ENCODE results near the gene HOXC10.

HOXC10 gene

GRCh38 chr12:53965281-53966084 is 19.5 kb upstream of the HOXC10 start:
- peak; percentile 48 for DNase-seq

- DNase-seq = no peak
Measured at GRCh38 chr12:53966085-53966384, 18.9 kb upstream of the HOXC10 start.

GRCh38 chr12:53966385-53967133 is 18.4 kb upstream of the HOXC10 start:
- no peak for DNase-seq

- DNase-seq = no peak
Measured at GRCh38 chr12:53967421-53967925, 17.5 kb upstream of the HOXC10 start.

- no peak for DNase-seq
Measured at GRCh38 chr12:53968214-53969127, 16.5 kb upstream of the HOXC10 start.

GRCh38 chr12:53969588-53970259 is 15.2 kb upstream of the HOXC10 start:
- DNase-seq = no peak

GRCh38 chr12:53970451-53970850 is 14.5 kb upstream of the HOXC10 start:
- DNase-seq = no peak

- DNase-seq = no peak
Measured at GRCh38 chr12:53971129-53971528, 13.8 kb upstream of the HOXC10 start.

GRCh38 chr12:53971686-53972085 is 13.3 kb upstream of the HOXC10 start:
- no peak for DNase-seq

GRCh38 chr12:53972152-53972702 is 12.7 kb upstream of the HOXC10 start:
- no peak for DNase-seq

GRCh38 chr12:53972722-53973235 is 12.2 kb upstream of the HOXC10 start, which contains the start of gene HOXC11:
Gene HOXC11, plus strand, starts transcription at chr12:53973126. Its CDS starts 116 bp downstream, at chr12:53973242.
- DNase-seq = no peak

GRCh38 chr12:53973236-53974042 is 11.5 kb upstream of the HOXC10 start:
- peak; percentile 54 for DNase-seq

- peak; percentile 71 for DNase-seq
Measured at GRCh38 chr12:53974084-53975063, 10.6 kb upstream of the HOXC10 start, which contains the start of gene HOTAIR. Gene HOTAIR, minus strand, starts transcription at chr12:53974954.

- peak; percentile 47 for DNase-seq
Measured at GRCh38 chr12:53975064-53975471, 9.9 kb upstream of the HOXC10 start.

- DNase-seq = no peak
Measured at GRCh38 chr12:53975479-53976152, 9.3 kb upstream of the HOXC10 start.

GRCh38 chr12:53976172-53976822 is 8.6 kb upstream of the HOXC10 start:
- DNase-seq = no peak

- DNase-seq = no peak
Measured at GRCh38 chr12:53976823-53977595, 7.9 kb upstream of the HOXC10 start.
